HG02642 (cell line): ENCODE data around the gene ENOX1.
A peak's percentile ranks its signal among the peaks of the same experiment; 100 is the strongest.
"Not testable (repeated sequence)": the region's sequence is repeated elsewhere in the genome, so short reads cannot be mapped to it uniquely, and the experiment has no call there.

ENCODE experiments used
- ATAC-seq: cut with Tn5 transposase; IDR thresholded peaks from one replicate; pipeline ENCODE4 v1.9.1; 2021; ENCODE audit warnings: mild to moderate bottlenecking; ENCODE audit not compliant: unreplicated experiment, poor library complexity

The ENOX1 gene

DNA sequence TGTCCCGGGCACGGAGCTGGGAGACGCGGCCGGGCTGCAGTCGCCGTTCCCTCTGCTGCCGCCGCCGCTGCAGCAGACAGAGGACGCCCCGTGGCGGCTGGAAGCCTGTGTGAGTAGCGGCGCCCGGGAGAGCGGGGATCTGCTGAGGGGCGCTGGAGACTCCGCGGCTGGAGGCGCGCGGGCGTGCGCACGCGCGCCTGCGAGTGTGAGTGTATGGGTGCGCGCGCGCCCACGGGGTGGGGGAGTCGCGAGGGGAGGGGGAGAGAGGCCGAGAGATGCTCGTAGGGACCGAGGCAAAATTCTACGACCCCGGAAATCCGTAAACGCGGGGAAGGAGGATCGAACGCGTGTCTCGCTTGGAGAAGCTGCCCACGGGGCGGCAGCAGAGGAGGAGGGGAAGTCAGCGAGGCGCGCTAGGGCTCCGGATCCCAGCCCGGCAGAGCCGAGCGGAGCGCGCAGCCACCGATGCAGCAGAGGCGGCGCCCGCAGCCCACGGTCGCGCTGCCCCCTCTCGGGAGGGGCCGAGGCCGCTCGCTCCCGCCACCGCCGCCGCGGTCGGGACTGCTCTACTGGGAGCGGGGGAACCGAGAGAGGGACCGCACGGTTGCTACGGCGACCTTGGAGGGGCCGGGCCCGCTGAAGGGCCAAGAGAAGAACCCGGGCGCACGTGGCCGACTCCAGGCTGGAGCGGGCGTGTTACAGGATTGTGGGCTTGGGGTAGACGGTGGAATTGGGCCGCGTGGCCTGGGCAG, at the start of gene ENOX1:
Gene ENOX1, minus strand, starts transcription at position 207 of the 752 bp plus-strand sequence.
- ATAC-seq = peak; percentile 53

DNA sequence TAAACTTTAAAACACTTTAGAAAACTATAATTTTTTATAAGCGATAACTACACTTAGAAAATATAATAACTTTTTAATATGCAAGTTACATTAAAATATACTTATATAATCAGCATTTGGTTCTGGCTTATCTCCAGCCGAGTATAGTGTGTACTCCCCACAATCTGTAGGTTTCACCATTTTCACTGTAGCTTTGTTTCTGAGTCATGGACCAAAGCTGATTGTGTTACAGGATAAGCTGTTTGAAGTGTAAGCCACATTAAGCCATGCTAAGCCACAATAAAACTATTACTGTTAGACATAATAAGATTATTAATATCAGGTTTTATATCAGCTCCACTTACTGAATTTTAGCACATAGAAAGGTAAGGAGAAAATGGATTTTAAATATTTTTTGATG, 48.9 kb upstream of the ENOX1 start:
- no peak for ATAC-seq

DNA sequence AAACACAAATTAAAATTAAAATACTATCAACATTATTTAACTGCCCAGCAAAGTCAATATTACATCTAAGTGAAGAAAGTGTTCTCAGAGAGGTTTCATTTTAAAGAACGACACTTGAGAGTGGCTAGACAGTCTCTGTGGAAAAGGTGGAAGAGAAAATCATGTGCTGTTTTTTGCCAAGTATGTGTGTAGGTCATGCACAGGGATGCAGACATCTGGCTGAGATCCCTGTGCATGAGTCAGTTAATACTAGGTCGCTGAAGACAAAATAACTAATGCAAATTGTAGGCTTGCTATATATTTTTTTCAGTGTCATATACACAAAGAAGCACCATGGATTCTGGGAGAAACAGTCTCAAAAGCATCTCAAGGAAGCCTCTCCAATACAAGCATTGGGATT, 44.3 kb upstream of the ENOX1 start:
- ATAC-seq = no peak

GRCh38 chr13:43830497-43830881, 43.7 kb upstream of the ENOX1 start:
- no peak for ATAC-seq

GRCh38 chr13:43824656-43825055, 37.9 kb upstream of the ENOX1 start:
- ATAC-seq = not testable (repeated sequence)

- no peak for ATAC-seq
Measured at GRCh38 chr13:43822969-43823368, 36.2 kb upstream of the ENOX1 start.

- ATAC-seq = no peak
Measured at GRCh38 chr13:43816401-43816889, 29.7 kb upstream of the ENOX1 start.

DNA sequence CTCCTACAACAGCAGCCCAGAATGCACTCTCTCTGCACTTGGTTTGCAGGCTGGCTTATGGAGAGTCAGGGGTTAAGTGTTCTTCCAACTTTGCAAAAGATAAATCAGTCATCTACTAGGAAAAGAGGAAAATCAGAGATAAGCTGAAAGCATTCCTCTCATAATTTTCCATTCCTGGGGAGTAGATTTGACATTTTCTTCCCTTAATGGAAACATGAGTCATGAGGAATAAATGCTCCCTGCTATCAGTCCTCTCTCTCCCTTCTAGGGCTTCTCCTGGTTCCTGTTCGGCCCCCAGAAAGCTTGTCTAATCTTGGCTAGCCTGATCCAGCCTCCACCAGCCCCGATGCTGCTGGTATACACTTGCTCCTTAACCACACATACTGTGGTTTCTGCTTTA, 28.4 kb upstream of the ENOX1 start:
- no peak for ATAC-seq

DNA sequence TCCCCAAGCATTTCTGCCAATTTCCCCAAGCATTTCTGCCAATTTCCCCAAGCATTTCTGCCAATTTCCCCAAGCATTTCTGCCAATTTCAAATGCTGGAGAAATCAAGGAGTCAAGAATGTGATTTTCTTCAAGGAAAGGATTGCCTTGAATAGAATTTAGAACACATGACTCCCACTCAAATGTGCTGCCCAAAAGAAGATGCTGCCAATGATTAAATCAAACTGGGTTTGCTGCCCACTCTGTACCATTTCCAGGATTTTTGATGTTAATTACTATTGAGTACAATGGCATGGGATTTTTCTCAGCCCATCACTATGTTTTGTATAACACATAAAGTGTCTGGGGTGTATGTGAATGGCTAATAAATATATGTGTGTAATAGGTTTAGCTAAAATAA, 21.9 kb upstream of the ENOX1 start:
- no peak for ATAC-seq

- ATAC-seq = no peak
Measured at GRCh38 chr13:43805681-43806128, 18.9 kb upstream of the ENOX1 start.

- no peak for ATAC-seq
Measured at GRCh38 chr13:43805071-43805468, 18.3 kb upstream of the ENOX1 start.

GRCh38 chr13:43804461-43805070, 17.8 kb upstream of the ENOX1 start:
- ATAC-seq = no peak

DNA sequence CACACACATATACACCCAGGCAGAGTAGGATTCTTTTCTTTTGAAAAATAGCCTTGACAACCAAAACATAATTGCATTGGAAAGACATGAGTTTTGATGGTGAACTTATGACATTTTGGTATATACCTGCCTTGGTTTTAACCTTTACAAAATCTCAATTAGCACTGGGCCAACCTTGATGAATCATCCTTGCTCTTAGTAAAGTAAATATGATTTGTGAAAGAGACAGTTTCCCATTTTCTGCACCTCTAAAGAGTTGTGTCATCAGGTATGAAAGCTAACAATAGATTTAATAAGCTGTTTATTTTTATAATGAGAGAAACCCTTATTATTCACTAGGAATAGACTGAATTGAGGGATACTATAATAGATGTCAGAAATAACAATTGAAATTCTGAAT, 15.7 kb upstream of the ENOX1 start:
- ATAC-seq = no peak

GRCh38 chr13:43800828-43801227, 14.1 kb upstream of the ENOX1 start:
- ATAC-seq = no peak

DNA sequence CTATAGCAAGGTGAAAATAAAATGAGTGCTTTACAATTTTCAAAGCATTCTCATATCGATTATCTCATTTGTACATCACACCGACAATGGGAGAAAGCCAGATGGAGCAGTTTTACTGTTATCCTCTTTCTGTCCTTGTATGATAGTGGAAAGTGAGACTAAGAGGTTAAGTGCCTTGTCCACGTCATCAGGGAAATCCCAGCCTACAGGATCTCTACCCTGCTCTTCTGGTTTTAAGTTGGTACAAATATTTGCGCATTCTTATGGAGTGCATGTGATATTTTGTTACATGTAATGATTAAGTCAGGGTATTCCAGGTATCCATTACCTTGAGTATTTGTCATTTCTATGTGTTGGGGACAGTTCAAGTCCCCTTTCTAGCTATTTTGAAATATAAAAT, 12.4 kb upstream of the ENOX1 start:
- no peak for ATAC-seq

DNA sequence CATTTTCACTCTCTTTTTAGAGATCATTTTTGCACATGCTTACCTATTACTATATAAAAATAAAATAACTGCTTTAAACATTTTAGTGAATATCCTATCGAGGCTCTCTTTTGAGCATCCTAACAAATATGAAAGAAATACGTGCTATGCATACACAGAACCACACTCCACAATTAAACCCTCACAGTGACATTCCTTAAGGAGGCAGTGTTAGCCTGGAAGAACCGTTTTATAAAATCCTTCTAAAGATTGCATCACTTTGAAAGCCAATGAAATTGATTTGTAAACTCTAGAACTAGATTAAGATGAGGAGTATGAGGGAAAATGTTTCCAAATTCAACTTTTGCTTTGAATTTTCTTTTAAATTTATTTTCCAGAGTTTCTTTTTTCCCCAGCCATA, 11.1 kb upstream of the ENOX1 start:
- ATAC-seq = no peak

GRCh38 chr13:43797159-43797558, 10.4 kb upstream of the ENOX1 start:
- ATAC-seq = no peak

- no peak for ATAC-seq
Measured at GRCh38 chr13:43794416-43794815, 7.6 kb upstream of the ENOX1 start.

- ATAC-seq = no peak
Measured at GRCh38 chr13:43792076-43792881, 5.5 kb upstream of the ENOX1 start.

DNA sequence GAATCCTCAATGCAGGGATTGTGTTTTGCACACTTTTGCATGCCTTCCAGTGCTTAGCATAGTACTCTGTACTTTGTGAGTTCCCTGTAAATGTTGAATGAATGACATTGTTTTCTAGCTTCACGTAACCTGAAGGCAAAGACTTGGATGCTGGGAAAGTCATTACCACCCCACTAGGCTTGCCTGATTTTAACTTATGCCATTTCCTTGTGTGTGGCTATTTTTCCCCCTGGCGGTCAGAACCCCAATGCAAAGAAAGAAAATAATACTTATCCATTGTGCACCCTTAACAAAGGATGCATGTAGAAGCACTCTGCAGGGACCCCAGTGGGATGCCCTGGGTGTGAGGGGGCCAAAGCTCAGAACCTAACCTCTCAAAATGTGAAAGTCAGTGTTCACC, 1.2 kb upstream of the ENOX1 start:
- no peak for ATAC-seq

DNA sequence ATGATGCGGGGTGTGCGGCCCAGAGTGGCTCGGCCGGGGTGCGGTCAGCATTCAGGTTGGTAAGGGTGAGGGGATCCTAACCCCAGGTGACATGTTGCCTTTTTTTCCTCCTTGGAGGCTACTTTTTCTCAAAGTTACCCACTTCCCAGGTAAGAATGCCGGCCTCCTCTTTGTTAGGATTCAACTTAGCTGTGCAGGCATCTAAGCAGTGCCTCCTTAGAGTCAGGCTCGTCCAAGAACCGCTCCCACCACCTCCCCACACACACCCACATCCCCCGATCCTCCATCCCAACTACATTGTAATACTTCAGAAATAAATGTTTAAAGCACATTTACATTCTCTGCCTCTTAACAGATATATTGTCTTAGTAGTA, 733 bp upstream of the ENOX1 start:
- ATAC-seq = no peak
